A673 (cell line): ENCODE data around the gene SOS1. TPM values are rescaled to one million over a fixed set of nuclear protein-coding genes. Genes with fewer than 3 reads are reported as not detected.

Experiments used
- BruUV-seq: library from RNA; stranded (reverse); fragments of 400-500 nt; replicated peaks from 2 replicates; lab custom pipeline; 2021; lab: Mats Ljungman, UMichigan
- CTCF ChIA-PET: fragments of 300-600 bp; sonication (Branson Sonifier 250); formaldehyde crosslinking; loops from one replicate; lab custom pipeline; 2022; ENCODE audit warnings: antibody characterized with exemption; lab: Charles Lee
- POLR2A ChIA-PET: fragments of 300-600 bp; sonication (Branson Sonifier 250); formaldehyde crosslinking; loops from one replicate; lab custom pipeline; 2022; ENCODE audit warnings: antibody characterized with exemption; ENCODE audit not compliant: low non-redundant PET; lab: Charles Lee
- DNase-seq: peaks from one replicate; pipeline ENCODE4 v3.0.0-alpha.2; 2015; ENCODE audit warnings: low spot score
- H3K27ac ChIP-seq: fragments of 200-600 bp; sonication (generic); 2 replicates; pipeline ENCODE4 v1.5.1; 2016; ENCODE audit warnings: mixed run types, low read depth, mild to moderate bottlenecking, mixed read lengths, antibody characterized with exemption, low read length; ENCODE audit not compliant: poor library complexity, severe bottlenecking
- H3K27me3 ChIP-seq: fragments of 200-600 bp; sonication (generic); replicated peaks from 2 replicates; pipeline ENCODE4 v1.6.1; 2017; ENCODE audit warnings: mixed run types, low read depth, mild to moderate bottlenecking, mixed read lengths, antibody characterized with exemption, low read length; ENCODE audit not compliant: insufficient read depth, poor library complexity
- H3K36me3 ChIP-seq: fragments of 200-600 bp; sonication (generic); 2 replicates; pipeline ENCODE4 v1.6.1; 2016; ENCODE audit warnings: mixed run types, mild to moderate bottlenecking, mixed read lengths, antibody characterized with exemption, low read length; ENCODE audit not compliant: insufficient read depth, poor library complexity, severe bottlenecking
- H3K4me1 ChIP-seq: fragments of 200-600 bp; sonication (generic); 2 replicates; pipeline ENCODE4 v1.6.1; 2017; ENCODE audit warnings: mixed run types, mild to moderate bottlenecking, mixed read lengths, antibody characterized with exemption, low read length; ENCODE audit not compliant: insufficient read depth, poor library complexity, severe bottlenecking
- H3K4me3 ChIP-seq: fragments of 200-600 bp; sonication (generic); 2 replicates; pipeline ENCODE4 v1.5.1; 2016; ENCODE audit warnings: low read depth, mixed run types, mild to moderate bottlenecking, mixed read lengths, low read length; ENCODE audit not compliant: poor library complexity, severe bottlenecking
- H3K9me3 ChIP-seq: fragments of 200-600 bp; sonication (generic); 2 replicates; pipeline ENCODE4 v1.6.1; 2016; ENCODE audit warnings: mixed run types, low read depth, mild to moderate bottlenecking, mixed read lengths, antibody characterized with exemption, low read length; ENCODE audit not compliant: poor library complexity, severe bottlenecking
- CTCF ChIP-seq: fragments of 300-800, 200-600 bp; sonication (generic); conservative IDR thresholded peaks from 2 replicates; pipeline ENCODE4 v1.5.1; 2017; ENCODE audit warnings: low read depth, mild to moderate bottlenecking, antibody characterized with exemption, low read length, moderate library complexity, mixed read lengths
- EZH2 ChIP-seq: fragments of 200-600 bp; sonication (generic); IDR thresholded peaks from 2 replicates; pipeline ENCODE4 v1.6.1; 2017; ENCODE audit warnings: borderline replicate concordance, low read depth, mild to moderate bottlenecking, mixed read lengths, antibody characterized with exemption, low read length; ENCODE audit not compliant: poor library complexity, severe bottlenecking
- intact Hi-C: fragments of 100-400 bp; cut with micrococcal nuclease; formaldehyde crosslinking; loops from one replicate; pipeline ENCODE4 v1.10.0; 2022; ENCODE audit not compliant: unreplicated experiment
- total RNA-seq: library from RNA; stranded (reverse); gene quantifications from 2 replicates; pipeline ENCODE4 v1.2.3, GENCODE V29; 2021

SOS1 gene
- total RNA-seq, 1 experiment from 2014 or later = 37.8 TPM

- peaks cover 19% of the 10 kb centered on the region for H3K4me1 ChIP-seq
- peaks cover 1% of the 10 kb centered on the region for H3K36me3 ChIP-seq
- no peak for DNase-seq
- CTCF ChIA-PET = no interaction called here
- no peak overlapping the region for H3K4me3 ChIP-seq
- no TSS peak for BruUV-seq
- H3K9me3 ChIP-seq = no peaks in the 10 kb centered on the region
- no peaks in the 10 kb centered on the region for H3K27me3 ChIP-seq
- intact Hi-C loops = no loop called here
- TF ChIP-seq EZH2 (no peak), CTCF (no peak)
- POLR2A ChIA-PET = interaction anchor here (0.6 kb wide), 1 partner anchor 70 kb away, joined by 4 read pairs; no protein-coding TSS in a partner anchor
- no peak overlapping the region for H3K27ac ChIP-seq
These were observed 103.5 kb downstream of the SOS1 start for GRCh38 chr2:39017334-39017733.

DNA sequence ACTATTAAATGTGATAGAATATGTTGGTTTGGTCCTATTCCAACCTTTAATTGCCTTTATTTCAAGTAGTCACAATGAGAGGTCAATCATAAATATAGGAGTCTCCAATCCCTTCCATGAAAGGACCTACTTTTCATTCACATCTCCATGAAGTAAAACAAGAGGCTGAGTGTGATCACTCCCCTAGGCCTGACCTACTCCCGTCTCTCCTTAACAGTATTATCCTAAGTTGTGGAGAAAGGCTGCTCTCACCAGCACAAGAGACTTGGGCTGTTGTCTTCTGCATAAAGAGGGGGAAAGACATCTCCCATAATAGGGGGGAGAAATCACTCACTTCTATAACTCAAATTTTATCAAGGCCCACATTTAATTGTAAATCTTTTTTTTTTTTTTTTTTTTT, 105.4 kb downstream of the SOS1 start:
- H3K36me3 ChIP-seq = no peaks in the 10 kb centered on the region
- no TSS peak for BruUV-seq
- TF ChIP-seq CTCF (no peak), EZH2 (no peak)
- no peak overlapping the region for H3K4me3 ChIP-seq
- intact Hi-C loops = no loop called here
- peaks cover 11% of the 10 kb centered on the region for H3K4me1 ChIP-seq
- POLR2A ChIA-PET = no interaction called here
- CTCF ChIA-PET = no interaction called here
- no peak overlapping the region for H3K27ac ChIP-seq
- no peaks in the 10 kb centered on the region for H3K9me3 ChIP-seq
- no peaks in the 10 kb centered on the region for H3K27me3 ChIP-seq
- no peak for DNase-seq

- no TSS peak for BruUV-seq
- intact Hi-C loops = no loop called here
- peaks cover 8% of the 10 kb centered on the region for H3K36me3 ChIP-seq
- ChIA-PET CTCF (no interaction called here), POLR2A (interaction anchor here (0.7 kb wide), 1 partner anchor 556 kb away, joined by 3 read pairs; no protein-coding TSS in a partner anchor)
- H3K27me3 ChIP-seq = no peaks in the 10 kb centered on the region
- H3K9me3 ChIP-seq = no peaks in the 10 kb centered on the region
- H3K4me3 ChIP-seq = no peak overlapping the region
- no peak overlapping the region for H3K27ac ChIP-seq
- TF ChIP-seq EZH2 (no peak), CTCF (no peak)
- peaks cover 11% of the 10 kb centered on the region for H3K4me1 ChIP-seq
- no peak for DNase-seq
These were observed 107.0 kb downstream of the SOS1 start for GRCh38 chr2:39013871-39014270.
